H1 (cell line): ENCODE results near the gene MKNK2. TPM values are rescaled to one million over a fixed set of nuclear protein-coding genes. Genes with fewer than 3 reads are reported as not detected.
A peak's percentile ranks its signal among the peaks of the same experiment; 100 is the strongest.

ENCODE experiments used
- CEBPB ChIP-seq: IDR thresholded peaks from 2 replicates; pipeline ENCODE4 v1.6.1; 2012; ENCODE audit warnings: low read depth, low read length
- CHD1 ChIP-seq: IDR thresholded peaks from 2 replicates; pipeline ENCODE4 v1.6.1; 2012; ENCODE audit warnings: low read depth, low read length, improper control_type of control experiment
- EGR1 ChIP-seq: IDR thresholded peaks from 2 replicates; pipeline ENCODE4 v1.6.1; 2011; ENCODE audit warnings: low read depth, low read length, borderline replicate concordance
- PHF8 ChIP-seq: fragments of 200-600 bp; sonication (generic); conservative IDR thresholded peaks from 2 replicates; pipeline ENCODE4 v1.7.1; 2012; ENCODE audit warnings: low read depth, mild to moderate bottlenecking, inconsistent platforms, low read length, moderate library complexity
- POLR2A ChIP-seq, 2 experiments: IDR thresholded peaks; 1 replicate in 1 of 2; 2 replicates in 1 of 2; pipeline ENCODE4 v1.6.1; 2011; ENCODE audit warnings: low read depth in 2 of 2, low read length in 2 of 2, mild to moderate bottlenecking in 2 of 2; ENCODE audit errors: control extremely low read depth in 1 of 2
- SIN3A ChIP-seq, 2 experiments: IDR thresholded peaks in 1 of 2; conservative IDR thresholded peaks in 1 of 2; 2 replicates each; pipeline ENCODE4 v1.6.1; 2011 to 2012; ENCODE audit warnings: low read length in 2 of 2, improper control_type of control experiment in 1 of 2, low read depth in 1 of 2, mild to moderate bottlenecking in 1 of 2
- SP1 ChIP-seq: IDR thresholded peaks from 2 replicates; pipeline ENCODE4 v1.6.1; 2011; ENCODE audit warnings: low read depth, low read length
- TAF1 ChIP-seq: IDR thresholded peaks from 2 replicates; pipeline ENCODE4 v1.6.1; 2011; ENCODE audit warnings: mild to moderate bottlenecking, low read depth, low read length
- TAF7 ChIP-seq: optimal IDR thresholded peaks from 2 replicates; pipeline ENCODE3; 2011; ENCODE audit warnings: low read depth, mild to moderate bottlenecking, inconsistent platforms, low read length, moderate library complexity, borderline replicate concordance
- YY1 ChIP-seq: IDR thresholded peaks from 2 replicates; pipeline ENCODE4 v1.6.1; 2011; ENCODE audit warnings: low read depth, mild to moderate bottlenecking, low read length
- polyA plus RNA-seq, 7 experiments: library from polyadenylated mRNA; depleted of rRNA in 3 of 7; stranded (reverse) in 5 of 7; unstranded in 2 of 7; fragments of >200 nt in 5 of 7; fragments of 200-250 nt in 2 of 7; gene quantifications; 1 replicate in 5 of 7; 2 replicates in 1 of 7; 4 replicates in 1 of 7; pipeline versions ENCODE4 v1.2.1 to v1.2.3, GENCODE V29; 2011 to 2013; ENCODE audit warnings: missing spikeins in 2 of 7, mixed read lengths in 2 of 7
- total RNA-seq: library from RNA; stranded (reverse); fragmentation: NEBNext Ultra II Directional; extraction: Animal tissue kit (Norgen Biotek cat#: 25700); gene quantifications from 2 replicates; pipeline ENCODE4 v1.2.1, GENCODE V29; 2021

Gene MKNK2
- total and polyA plus RNA-seq, 2 of the 8 experiments (the other 6 are each of a cell fraction or from before 2014, with no cell fraction given): 163 to 166 TPM

- TF ChIP-seq CHD1: no peak
- TF ChIP-seq TAF7: peak; percentile 30
- TF ChIP-seq SP1: no peak
- TF ChIP-seq SIN3A (conservative IDR thresholded peaks at IDR 0.05 in 1 of 2, IDR thresholded peaks at IDR 0.05 in 1 of 2; ENCODE audit: low read depth in 1 of 2, low read length in 2 of 2): no peak
- TF ChIP-seq POLR2A (IDR thresholded peaks at IDR 0.05; ENCODE audit: control extremely low read depth in 1 of 2, low read depth in 2 of 2, low read length in 2 of 2): no peak
- TF ChIP-seq EGR1: 0 out of 2 replicates have a peak, but pooled peaks have one; percentile 30
- peak; percentile 62; the same call in 1 of the 2 replicates for TF ChIP-seq TAF1
- 0 out of 2 replicates have a peak, but pooled peaks have one; percentile 51 for TF ChIP-seq YY1
- no peak for TF ChIP-seq PHF8
- no peak for TF ChIP-seq CEBPB
Observed at GRCh38 chr19:2015608-2015950, 35.5 kb downstream of the MKNK2 start, which contains the start of gene BTBD2 (continued).
